ENCODE results near the gene FGGY.
"Not testable (repeated sequence)": the region's sequence is repeated elsewhere in the genome, so short reads cannot be mapped to it uniquely, and the experiment has no call there.

The FGGY gene

GRCh38 chr1:59434336-59434735, 137.4 kb downstream of the FGGY start:
- Mint-ChIP-seq H3K36me3 (peaks cover 3% of the 10 kb centered on the region), H3K4me3 (no peak overlapping the region), H3K27ac (no peak overlapping the region), H3K27me3 (no peaks in the 10 kb centered on the region), H3K4me1 (peaks cover 3% of the 10 kb centered on the region), H3K9me3 (no peaks in the 10 kb centered on the region)

GRCh38 chr1:59436637-59437036, 139.7 kb downstream of the FGGY start:
- H3K27ac Mint-ChIP-seq, result no peak overlapping the region
- no peaks in the 10 kb centered on the region for H3K9me3 Mint-ChIP-seq
- H3K36me3 Mint-ChIP-seq, result no peaks in the 10 kb centered on the region
- H3K4me1 Mint-ChIP-seq, result peaks cover 3% of the 10 kb centered on the region
- no peak overlapping the region for H3K4me3 Mint-ChIP-seq
- H3K27me3 Mint-ChIP-seq, result no peaks in the 10 kb centered on the region

GRCh38 chr1:59438058-59438560, 141.2 kb downstream of the FGGY start:
- H3K27me3 Mint-ChIP-seq, result no peaks in the 10 kb centered on the region
- H3K27ac Mint-ChIP-seq, result no peak overlapping the region
- no peak overlapping the region for H3K4me3 Mint-ChIP-seq
- H3K36me3 Mint-ChIP-seq, result peaks cover 2% of the 10 kb centered on the region
- no peaks in the 10 kb centered on the region for H3K9me3 Mint-ChIP-seq
- no peaks in the 10 kb centered on the region for H3K4me1 Mint-ChIP-seq

GRCh38 chr1:59442492-59442891, 145.6 kb downstream of the FGGY start:
- Mint-ChIP-seq H3K9me3 (no peaks in the 10 kb centered on the region), H3K36me3 (peaks cover 4% of the 10 kb centered on the region), H3K4me3 (no peak overlapping the region), H3K27me3 (no peaks in the 10 kb centered on the region), H3K4me1 (no peaks in the 10 kb centered on the region), H3K27ac (no peak overlapping the region)

GRCh38 chr1:59443310-59443709, 146.4 kb downstream of the FGGY start:
- H3K27me3 Mint-ChIP-seq, result no peaks in the 10 kb centered on the region
- no peaks in the 10 kb centered on the region for H3K9me3 Mint-ChIP-seq
- no peak overlapping the region for H3K27ac Mint-ChIP-seq
- no peak overlapping the region for H3K4me3 Mint-ChIP-seq
- H3K36me3 Mint-ChIP-seq, result peaks cover 4% of the 10 kb centered on the region
- H3K4me1 Mint-ChIP-seq, result no peaks in the 10 kb centered on the region

DNA sequence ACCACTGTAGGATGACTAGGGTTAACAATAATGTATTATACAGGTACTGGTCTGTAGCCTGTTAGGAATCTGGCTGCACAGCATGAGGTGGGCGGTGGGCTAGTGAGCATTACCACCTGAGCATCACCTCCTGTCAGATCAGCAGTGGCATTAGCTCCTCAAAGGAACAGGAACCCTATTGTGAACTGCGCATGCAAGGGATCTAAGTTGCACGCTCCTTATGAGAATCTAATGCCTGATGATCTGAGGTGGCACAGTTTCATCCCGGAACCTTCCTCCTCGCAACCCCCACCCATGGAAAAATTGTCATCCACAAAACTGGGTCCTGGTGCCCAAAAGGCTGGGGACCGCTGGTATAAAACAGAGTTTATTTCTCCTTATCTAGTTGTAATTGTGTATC, 147.6 kb downstream of the FGGY start:
- Mint-ChIP-seq H3K36me3 (peaks cover 4% of the 10 kb centered on the region), H3K27ac (no peak overlapping the region), H3K9me3 (no peaks in the 10 kb centered on the region), H3K4me3 (no peak overlapping the region), H3K4me1 (no peaks in the 10 kb centered on the region), H3K27me3 (no peaks in the 10 kb centered on the region)

DNA sequence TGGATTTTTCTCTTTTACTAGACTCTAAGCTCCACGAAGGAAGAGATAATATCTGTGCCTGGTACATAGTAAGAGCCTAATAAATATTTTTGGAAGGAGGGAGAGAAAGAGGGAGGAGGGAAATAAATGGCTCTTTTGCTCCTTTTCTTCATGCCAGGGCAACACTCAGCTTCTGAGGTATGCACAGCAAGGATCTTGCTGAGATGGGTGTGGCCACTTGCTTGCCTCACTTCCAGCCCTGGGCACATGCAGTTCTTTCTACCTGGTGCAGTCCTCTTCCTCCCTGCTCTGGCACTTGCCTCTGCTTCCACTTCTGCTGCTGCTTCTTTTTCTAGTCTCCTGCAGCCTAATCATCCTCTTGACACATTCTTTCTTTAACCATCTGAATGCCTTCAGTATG, 148.1 kb downstream of the FGGY start:
- no peak overlapping the region for H3K4me3 Mint-ChIP-seq
- H3K4me1 Mint-ChIP-seq, result no peaks in the 10 kb centered on the region
- no peak overlapping the region for H3K27ac Mint-ChIP-seq
- no peaks in the 10 kb centered on the region for H3K9me3 Mint-ChIP-seq
- H3K36me3 Mint-ChIP-seq, result peaks cover 4% of the 10 kb centered on the region
- H3K27me3 Mint-ChIP-seq, result no peaks in the 10 kb centered on the region

GRCh38 chr1:59446257-59446901, 149.5 kb downstream of the FGGY start:
- H3K27ac Mint-ChIP-seq, result no peak overlapping the region
- no peaks in the 10 kb centered on the region for H3K9me3 Mint-ChIP-seq
- H3K36me3 Mint-ChIP-seq, result peaks cover 7% of the 10 kb centered on the region
- H3K4me3 Mint-ChIP-seq, result no peak overlapping the region
- H3K27me3 Mint-ChIP-seq, result no peaks in the 10 kb centered on the region
- H3K4me1 Mint-ChIP-seq, result no peaks in the 10 kb centered on the region

GRCh38 chr1:59452026-59452425, 155.1 kb downstream of the FGGY start:
- no peaks in the 10 kb centered on the region for H3K27me3 Mint-ChIP-seq
- no peak overlapping the region for H3K27ac Mint-ChIP-seq
- H3K36me3 Mint-ChIP-seq, result peaks cover 8% of the 10 kb centered on the region
- no peaks in the 10 kb centered on the region for H3K9me3 Mint-ChIP-seq
- no peaks in the 10 kb centered on the region for H3K4me1 Mint-ChIP-seq
- H3K4me3 Mint-ChIP-seq, result no peak overlapping the region

- H3K27ac Mint-ChIP-seq, result no peak overlapping the region
- no peaks in the 10 kb centered on the region for H3K9me3 Mint-ChIP-seq
- no peaks in the 10 kb centered on the region for H3K27me3 Mint-ChIP-seq
- H3K4me1 Mint-ChIP-seq, result no peaks in the 10 kb centered on the region
- H3K36me3 Mint-ChIP-seq, result peaks cover 9% of the 10 kb centered on the region
- H3K4me3 Mint-ChIP-seq, result no peak overlapping the region
Observed at GRCh38 chr1:59452559-59452958, 155.7 kb downstream of the FGGY start.

- H3K4me3 Mint-ChIP-seq, result no peak overlapping the region
- H3K36me3 Mint-ChIP-seq, result peaks cover 9% of the 10 kb centered on the region
- no peaks in the 10 kb centered on the region for H3K4me1 Mint-ChIP-seq
- no peak overlapping the region for H3K27ac Mint-ChIP-seq
- no peaks in the 10 kb centered on the region for H3K9me3 Mint-ChIP-seq
- H3K27me3 Mint-ChIP-seq, result no peaks in the 10 kb centered on the region
Observed at GRCh38 chr1:59453297-59453968, 156.5 kb downstream of the FGGY start.

GRCh38 chr1:59455206-59455605, 158.3 kb downstream of the FGGY start:
- Mint-ChIP-seq H3K36me3 (peaks cover 14% of the 10 kb centered on the region), H3K27me3 (no peaks in the 10 kb centered on the region), H3K9me3 (no peaks in the 10 kb centered on the region), H3K27ac (no peak overlapping the region), H3K4me1 (no peaks in the 10 kb centered on the region), H3K4me3 (no peak overlapping the region)

- Mint-ChIP-seq H3K36me3 (peaks cover 12% of the 10 kb centered on the region), H3K9me3 (no peaks in the 10 kb centered on the region), H3K4me3 (no peak overlapping the region), H3K27me3 (no peaks in the 10 kb centered on the region), H3K27ac (no peak overlapping the region), H3K4me1 (no peaks in the 10 kb centered on the region)
Observed at GRCh38 chr1:59457786-59458185, 160.9 kb downstream of the FGGY start.

- Mint-ChIP-seq H3K27ac (no peak overlapping the region), H3K9me3 (no peaks in the 10 kb centered on the region), H3K27me3 (no peaks in the 10 kb centered on the region), H3K4me1 (no peaks in the 10 kb centered on the region), H3K36me3 (peaks cover 12% of the 10 kb centered on the region), H3K4me3 (no peak overlapping the region)
Observed at GRCh38 chr1:59458884-59459283, 162.0 kb downstream of the FGGY start.

DNA sequence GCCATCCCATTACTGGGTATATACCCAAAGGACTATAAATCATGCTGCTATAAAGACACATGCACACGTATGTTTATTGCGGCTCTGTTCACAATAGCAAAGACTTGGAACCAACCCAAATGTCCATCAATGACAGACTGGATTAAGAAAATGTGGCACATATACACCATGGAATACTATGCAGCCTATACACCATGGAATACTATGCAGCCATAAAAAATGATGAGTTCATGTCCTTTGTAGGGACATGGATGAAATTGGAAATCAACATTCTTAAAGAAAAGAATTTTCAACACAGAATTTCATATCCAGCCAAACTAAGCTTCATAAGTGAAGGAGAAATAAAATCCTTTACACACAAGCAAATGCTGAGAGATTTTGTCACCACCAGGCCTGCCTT, 166.0 kb downstream of the FGGY start:
- not testable (repeated sequence) for H3K27ac Mint-ChIP-seq, H3K4me1 Mint-ChIP-seq, H3K27me3 Mint-ChIP-seq, H3K9me3 Mint-ChIP-seq, H3K4me3 Mint-ChIP-seq, H3K36me3 Mint-ChIP-seq

GRCh38 chr1:59465478-59465877, 168.6 kb downstream of the FGGY start:
- peaks cover 10% of the 10 kb centered on the region for H3K36me3 Mint-ChIP-seq
- H3K27ac Mint-ChIP-seq, H3K27me3 Mint-ChIP-seq, H3K4me3 Mint-ChIP-seq, H3K9me3 Mint-ChIP-seq, H3K4me1 Mint-ChIP-seq: not testable (repeated sequence)

Measured in activated naive CD4-positive, alpha-beta T cell treated with anti-CD3 and anti-CD28 coated beads, Interleukin-2, amount 50 U/mL, for 24 hours (primary cell).